Mesothelial cell of epicardium (in vitro differentiated cells): ENCODE results near the gene MUS81. TPM values are rescaled to one million over a fixed set of nuclear protein-coding genes. Genes with fewer than 3 reads are reported as not detected.

Experiments
- DNase-seq, 2 experiments: peaks; one replicate each; pipeline ENCODE4 v3.0.0; 2021; ENCODE audit warnings: low spot score in 2 of 2; ENCODE audit not compliant: unreplicated experiment in 2 of 2
- H3K27ac Mint-ChIP-seq: 2 replicates; pipeline ENCODE4 v1.8.0; 2021; ENCODE audit warnings: mixed read lengths
- H3K27me3 Mint-ChIP-seq: 2 replicates; pipeline ENCODE4 v1.8.0; 2021; ENCODE audit warnings: low read depth, mixed read lengths
- H3K36me3 Mint-ChIP-seq: 2 replicates; pipeline ENCODE4 v1.8.0; 2021; ENCODE audit warnings: mixed read lengths
- H3K4me1 Mint-ChIP-seq: 2 replicates; pipeline ENCODE4 v1.8.0; 2021; ENCODE audit warnings: mixed read lengths
- H3K4me3 Mint-ChIP-seq: 2 replicates; pipeline ENCODE4 v1.8.0; 2021; ENCODE audit warnings: mild to moderate bottlenecking, moderate library complexity, mixed read lengths
- H3K9me3 Mint-ChIP-seq: 2 replicates; pipeline ENCODE4 v1.8.0; 2021; ENCODE audit warnings: mixed read lengths
- total RNA-seq: library from RNA; stranded (reverse); gene quantifications from 3 replicates; pipeline ENCODE4 v1.2.1, GENCODE V29; 2021
- TF ChIP-seq, protein P1 (sequence below): fragments of 200-600 bp; sonication (generic); IDR thresholded peaks from one replicate; pipeline ENCODE4 v1.5.0; 2021; ENCODE audit warnings: antibody characterized with exemption; ENCODE audit not compliant: unreplicated experiment

The MUS81 gene
- total RNA-seq, result 73.3 to 74.9 TPM (median 73.7 TPM) in 3 replicates

DNA sequence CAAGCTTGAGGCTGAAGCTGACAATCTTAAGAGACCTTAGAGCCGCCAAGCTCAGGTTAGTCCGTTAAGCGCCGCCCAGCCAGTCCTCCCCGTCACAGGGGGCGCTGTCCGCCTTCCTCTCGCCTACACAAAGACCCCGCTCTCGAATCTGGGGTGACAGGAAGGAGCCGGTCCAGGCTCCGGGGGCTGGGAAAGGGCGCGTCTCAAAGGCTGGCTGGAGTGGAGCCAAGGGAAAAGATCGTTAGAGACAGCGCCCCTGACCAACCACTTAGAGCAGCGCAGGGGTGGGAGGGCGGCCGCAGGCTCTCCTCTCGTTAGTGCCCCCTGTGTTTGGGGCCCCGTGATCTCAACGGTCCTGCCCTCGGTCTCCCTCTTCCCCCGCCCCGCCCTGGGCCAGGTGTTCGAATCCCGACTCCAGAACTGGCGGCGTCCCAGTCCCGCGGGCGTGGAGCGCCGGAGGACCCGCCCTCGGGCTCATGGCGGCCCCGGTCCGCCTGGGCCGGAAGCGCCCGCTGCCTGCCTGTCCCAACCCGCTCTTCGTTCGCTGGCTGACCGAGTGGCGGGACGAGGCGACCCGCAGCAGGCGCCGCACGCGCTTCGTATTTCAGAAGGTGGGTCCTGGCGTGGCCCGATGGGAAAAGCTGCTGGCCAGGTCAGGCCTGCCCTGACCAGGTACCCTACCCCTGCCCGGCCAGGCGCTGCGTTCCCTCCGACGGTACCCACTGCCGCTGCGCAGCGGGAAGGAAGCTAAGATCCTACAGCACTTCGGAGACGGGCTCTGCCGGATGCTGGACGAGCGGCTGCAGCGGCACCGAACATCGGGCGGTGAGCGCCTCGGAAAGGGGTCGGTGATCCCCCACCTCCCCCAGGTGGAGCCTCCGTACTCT is at the start of gene MUS81:
Gene MUS81 (plus strand): TSS at position 156 of the 887 bp plus-strand sequence. CDS start 321 bp downstream, at position 477.
- no peaks in the 10 kb centered on the region for H3K9me3 Mint-ChIP-seq
- TF ChIP-seq, protein P1, sequence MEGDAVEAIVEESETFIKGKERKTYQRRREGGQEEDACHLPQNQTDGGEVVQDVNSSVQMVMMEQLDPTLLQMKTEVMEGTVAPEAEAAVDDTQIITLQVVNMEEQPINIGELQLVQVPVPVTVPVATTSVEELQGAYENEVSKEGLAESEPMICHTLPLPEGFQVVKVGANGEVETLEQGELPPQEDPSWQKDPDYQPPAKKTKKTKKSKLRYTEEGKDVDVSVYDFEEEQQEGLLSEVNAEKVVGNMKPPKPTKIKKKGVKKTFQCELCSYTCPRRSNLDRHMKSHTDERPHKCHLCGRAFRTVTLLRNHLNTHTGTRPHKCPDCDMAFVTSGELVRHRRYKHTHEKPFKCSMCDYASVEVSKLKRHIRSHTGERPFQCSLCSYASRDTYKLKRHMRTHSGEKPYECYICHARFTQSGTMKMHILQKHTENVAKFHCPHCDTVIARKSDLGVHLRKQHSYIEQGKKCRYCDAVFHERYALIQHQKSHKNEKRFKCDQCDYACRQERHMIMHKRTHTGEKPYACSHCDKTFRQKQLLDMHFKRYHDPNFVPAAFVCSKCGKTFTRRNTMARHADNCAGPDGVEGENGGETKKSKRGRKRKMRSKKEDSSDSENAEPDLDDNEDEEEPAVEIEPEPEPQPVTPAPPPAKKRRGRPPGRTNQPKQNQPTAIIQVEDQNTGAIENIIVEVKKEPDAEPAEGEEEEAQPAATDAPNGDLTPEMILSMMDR, result peak; percentile 83
- peaks cover 15% of the 10 kb centered on the region for H3K36me3 Mint-ChIP-seq

DNA sequence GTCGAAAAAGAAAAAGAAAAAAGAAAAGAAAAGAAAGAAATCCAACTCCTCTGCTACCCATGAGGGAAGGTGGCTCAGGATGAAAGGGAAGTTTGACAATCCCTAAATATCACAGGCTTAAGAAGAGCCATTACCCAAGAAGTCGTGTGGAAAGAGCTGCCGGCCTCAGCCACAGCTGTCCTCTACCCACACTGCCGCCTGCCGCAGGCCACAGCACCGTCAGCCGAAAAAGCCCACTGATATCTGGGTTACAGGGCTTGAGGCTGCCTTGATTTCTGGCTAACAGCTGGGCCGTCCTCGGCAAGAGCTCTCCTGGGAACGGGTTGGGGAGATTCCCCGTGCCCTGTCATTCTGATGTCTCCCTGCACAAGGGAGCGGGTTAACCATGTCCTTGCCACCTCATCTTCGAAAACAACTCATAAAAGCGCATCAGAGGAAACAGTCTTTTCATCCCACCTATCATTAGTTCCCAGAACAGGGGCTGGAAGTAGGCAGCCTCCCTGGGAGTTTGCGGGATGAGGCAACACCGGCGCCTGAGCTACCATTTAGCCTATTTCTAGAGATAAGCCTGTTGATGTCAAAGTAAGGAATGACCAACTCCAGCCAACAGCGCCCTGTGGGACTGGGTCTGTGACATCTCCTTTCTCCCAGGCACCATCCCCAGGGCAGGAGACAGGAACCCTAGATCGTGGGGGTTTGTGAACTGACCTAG is 48.3 kb upstream of the MUS81 start:
- Mint-ChIP-seq H3K36me3 (no peaks in the 10 kb centered on the region), H3K4me3 (no peak overlapping the region), H3K9me3 (no peaks in the 10 kb centered on the region), H3K27me3 (peaks cover 13% of the 10 kb centered on the region), H3K27ac (no peak overlapping the region), H3K4me1 (peaks cover 12% of the 10 kb centered on the region)
- DNase-seq, result no peak
- TF ChIP-seq, protein P1, result no peak

More for the DNA sequence above, at the start of gene MUS81:
- Mint-ChIP-seq H3K27ac (peak within 1 kb of the TSS; percentile 100), H3K27me3 (no peaks in the 10 kb centered on the region), H3K4me3 (peak within 1 kb of the TSS; percentile 88), H3K4me1 (peaks cover 38% of the 10 kb centered on the region)
- peak; percentile 89 to 98 for DNase-seq

GRCh38 chr11:65814131-65814985 is 45.9 kb upstream of the MUS81 start:
- DNase-seq, result no peak
- Mint-ChIP-seq H3K9me3 (no peaks in the 10 kb centered on the region), H3K4me3 (no peak overlapping the region), H3K27me3 (peaks cover 2% of the 10 kb centered on the region), H3K36me3 (no peaks in the 10 kb centered on the region), H3K4me1 (peaks cover 16% of the 10 kb centered on the region), H3K27ac (no peak overlapping the region)
- TF ChIP-seq, protein P1, result no peak

- Mint-ChIP-seq H3K9me3 (no peaks in the 10 kb centered on the region), H3K4me3 (no peak overlapping the region), H3K27ac (no peak overlapping the region), H3K27me3 (peaks cover 2% of the 10 kb centered on the region), H3K4me1 (peaks cover 16% of the 10 kb centered on the region), H3K36me3 (no peaks in the 10 kb centered on the region)
- TF ChIP-seq, protein P1, result no peak
- DNase-seq, result no peak
Measured at GRCh38 chr11:65814986-65815565, 45.2 kb upstream of the MUS81 start.

DNA sequence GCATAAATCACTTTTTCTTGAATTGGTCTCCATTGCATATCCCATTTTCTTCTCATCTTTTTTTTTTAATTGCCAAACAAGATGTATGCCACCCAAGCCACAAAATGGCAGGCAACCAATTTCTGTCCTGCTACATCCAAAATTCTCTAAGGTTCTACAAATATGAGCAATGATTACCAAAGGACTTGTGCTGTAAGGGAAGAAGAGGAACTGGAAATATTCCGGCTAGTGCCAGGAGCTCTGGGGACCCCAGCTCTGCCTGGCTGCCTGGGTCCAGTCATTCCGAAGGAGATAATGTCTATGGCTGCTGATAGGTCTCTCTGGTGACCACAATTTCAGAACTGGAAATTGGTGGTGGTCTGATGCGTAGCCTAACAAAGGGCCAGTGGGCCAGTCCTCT is 43.5 kb upstream of the MUS81 start:
- Mint-ChIP-seq H3K27ac (no peak overlapping the region), H3K36me3 (no peaks in the 10 kb centered on the region), H3K27me3 (no peaks in the 10 kb centered on the region), H3K4me3 (peak overlapping the region; percentile 67), H3K4me1 (peaks cover 20% of the 10 kb centered on the region), H3K9me3 (no peaks in the 10 kb centered on the region)
- DNase-seq, result no peak
- TF ChIP-seq, protein P1, result no peak
